ENCODE results near the gene NTF3.

Gene NTF3

GRCh38 chr12:5521456-5522325 is 89.8 kb downstream of the NTF3 start:
- no peak for TF ChIP-seq CTCF (IDR thresholded peaks at IDR 0.05; ENCODE audit: low read depth, low read length, missing control alignments)
- in situ Hi-C loops (cut with HindIII; ENCODE audit: low sequenced_read_pairs), result no loop called here

GRCh38 chr12:5522432-5523335 is 90.8 kb downstream of the NTF3 start:
- in situ Hi-C loops (cut with HindIII; ENCODE audit: low sequenced_read_pairs), result no loop called here
- DNase-seq (ENCODE audit: low read depth), result no peak
- TF ChIP-seq CTCF (IDR thresholded peaks at IDR 0.05; ENCODE audit: low read depth, low read length, missing control alignments), result no peak
- no peak overlapping the region for H3K4me3 ChIP-seq (ENCODE audit: low read depth, low read length)

More at GRCh38 chr12:5521456-5522325, 89.8 kb downstream of the NTF3 start:
- no peak for DNase-seq (ENCODE audit: low read depth)
- no peak overlapping the region for H3K4me3 ChIP-seq (ENCODE audit: low read depth, low read length)

GRCh38 chr12:5523396-5524115 is 91.6 kb downstream of the NTF3 start:
- in situ Hi-C loops (cut with HindIII; ENCODE audit: low sequenced_read_pairs), result no loop called here
- no peak overlapping the region for H3K4me3 ChIP-seq (ENCODE audit: low read depth, low read length)
- no peak for DNase-seq (ENCODE audit: low read depth)
- no peak for TF ChIP-seq CTCF (IDR thresholded peaks at IDR 0.05; ENCODE audit: low read depth, low read length, missing control alignments)

GRCh38 chr12:5524116-5524768 is 92.3 kb downstream of the NTF3 start:
- in situ Hi-C loops (cut with HindIII; ENCODE audit: low sequenced_read_pairs), result no loop called here
- no peak for TF ChIP-seq CTCF (IDR thresholded peaks at IDR 0.05; ENCODE audit: low read depth, low read length, missing control alignments)
- no peak for DNase-seq (ENCODE audit: low read depth)
- no peak overlapping the region for H3K4me3 ChIP-seq (ENCODE audit: low read depth, low read length)

- no peak overlapping the region for H3K4me3 ChIP-seq (ENCODE audit: low read depth, low read length)
- no peak for TF ChIP-seq CTCF (IDR thresholded peaks at IDR 0.05; ENCODE audit: low read depth, low read length, missing control alignments)
- DNase-seq (ENCODE audit: low read depth), result no peak
- in situ Hi-C loops (cut with HindIII; ENCODE audit: low sequenced_read_pairs), result no loop called here
Observed at GRCh38 chr12:5524769-5525436, 93.0 kb downstream of the NTF3 start.
